ENCODE measurements around the gene MAN1C1. TPM values are rescaled to one million over a fixed set of nuclear protein-coding genes. Genes with fewer than 3 reads are reported as not detected.

Gene MAN1C1
- polyA plus RNA-seq, 1 donor = 13.9 TPM

- DNase-seq = peak; percentile 46
Observed at GRCh38 chr1:25799935-25800702, 183.5 kb downstream of the MAN1C1 start, which contains the start of gene SELENON. SELENON (plus strand) TSS chr1:25800193; CDS start chr1:25800231, 38 bp downstream.

- DNase-seq = no peak
Observed at GRCh38 chr1:25800703-25801377, 184.2 kb downstream of the MAN1C1 start.

GRCh38 chr1:25802915-25803314 is 186.3 kb downstream of the MAN1C1 start:
- DNase-seq = no peak

- no peak for DNase-seq
Observed at GRCh38 chr1:25803368-25803767, 186.8 kb downstream of the MAN1C1 start.

- DNase-seq = no peak
Observed at GRCh38 chr1:25804244-25804963, 187.8 kb downstream of the MAN1C1 start.

- no peak for DNase-seq
Observed at GRCh38 chr1:25804964-25805862, 188.6 kb downstream of the MAN1C1 start.

GRCh38 chr1:25805863-25806225 is 189.3 kb downstream of the MAN1C1 start:
- no peak for DNase-seq

GRCh38 chr1:25806418-25806817 is 189.8 kb downstream of the MAN1C1 start:
- no peak for DNase-seq

- no peak for DNase-seq
Observed at GRCh38 chr1:25807480-25808390, 191.1 kb downstream of the MAN1C1 start.

- no peak for DNase-seq
Observed at GRCh38 chr1:25808481-25809244, 192.1 kb downstream of the MAN1C1 start.

- no peak for DNase-seq
Observed at GRCh38 chr1:25809283-25809926, 192.8 kb downstream of the MAN1C1 start.

GRCh38 chr1:25809929-25810328 is 193.3 kb downstream of the MAN1C1 start:
- DNase-seq = no peak

GRCh38 chr1:25810341-25811299 is 194.0 kb downstream of the MAN1C1 start:
- no peak for DNase-seq

- DNase-seq = no peak
Observed at GRCh38 chr1:25811384-25812082, 194.9 kb downstream of the MAN1C1 start.

GRCh38 chr1:25813071-25813733 is 196.6 kb downstream of the MAN1C1 start:
- no peak for DNase-seq

- DNase-seq = no peak
Observed at GRCh38 chr1:25813734-25814471, 197.3 kb downstream of the MAN1C1 start.

Measured in left kidney (tissue), 2 donors.